ENCODE results near the gene CDH16.

- TF ChIP-seq, protein P1, sequence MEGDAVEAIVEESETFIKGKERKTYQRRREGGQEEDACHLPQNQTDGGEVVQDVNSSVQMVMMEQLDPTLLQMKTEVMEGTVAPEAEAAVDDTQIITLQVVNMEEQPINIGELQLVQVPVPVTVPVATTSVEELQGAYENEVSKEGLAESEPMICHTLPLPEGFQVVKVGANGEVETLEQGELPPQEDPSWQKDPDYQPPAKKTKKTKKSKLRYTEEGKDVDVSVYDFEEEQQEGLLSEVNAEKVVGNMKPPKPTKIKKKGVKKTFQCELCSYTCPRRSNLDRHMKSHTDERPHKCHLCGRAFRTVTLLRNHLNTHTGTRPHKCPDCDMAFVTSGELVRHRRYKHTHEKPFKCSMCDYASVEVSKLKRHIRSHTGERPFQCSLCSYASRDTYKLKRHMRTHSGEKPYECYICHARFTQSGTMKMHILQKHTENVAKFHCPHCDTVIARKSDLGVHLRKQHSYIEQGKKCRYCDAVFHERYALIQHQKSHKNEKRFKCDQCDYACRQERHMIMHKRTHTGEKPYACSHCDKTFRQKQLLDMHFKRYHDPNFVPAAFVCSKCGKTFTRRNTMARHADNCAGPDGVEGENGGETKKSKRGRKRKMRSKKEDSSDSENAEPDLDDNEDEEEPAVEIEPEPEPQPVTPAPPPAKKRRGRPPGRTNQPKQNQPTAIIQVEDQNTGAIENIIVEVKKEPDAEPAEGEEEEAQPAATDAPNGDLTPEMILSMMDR (tag by site-specific recombination; IDR thresholded peaks at IDR 0.05): no peak
- no peak for TF ChIP-seq ZSCAN18 (tag by site-specific recombination; IDR thresholded peaks at IDR 0.05)
Observed at GRCh38 chr16:66881964-66882508, 36.6 kb downstream of the CDH16 start.

Data from HEK293 (cell line).